ENCODE results near the gene GPR45. TPM values are rescaled to one million over a fixed set of nuclear protein-coding genes. Genes with fewer than 3 reads are reported as not detected.

The GPR45 gene
- total RNA-seq, 1 experiment from 2014 or later, result not detected

GRCh38 chr2:105278654-105279053 lies 37.1 kb downstream of the GPR45 start:
- Histone ChIP-seq H2AFZ (ENCODE audit: low read length) (no peak overlapping the region), H3K9me3 (ENCODE audit: low read length) (no peaks in the 10 kb centered on the region), H3K4me3 (ENCODE audit: low read length) (no peak overlapping the region), H3K27me3 (ENCODE audit: low read length) (no peaks in the 10 kb centered on the region), H3K79me2 (ENCODE audit: low read length) (peaks cover 29% of the 10 kb centered on the region), H3K4me1 (ENCODE audit: low read length) (no peaks in the 10 kb centered on the region), H4K20me1 (ENCODE audit: insufficient read depth, low read depth, low read length) (peaks cover 9% of the 10 kb centered on the region; the same call in 1 of the 2 replicates), H3K9me2 (replicated peaks; ENCODE audit: insufficient read depth, low read length) (no peaks in the 10 kb centered on the region), H3K36me3 (ENCODE audit: insufficient read depth, low read length) (peaks cover 50% of the 10 kb centered on the region; the same call in 1 of the 2 replicates), H3K4me2 (ENCODE audit: low read depth, low read length, poor library complexity, severe bottlenecking) (no peak overlapping the region), H3K27ac (ENCODE audit: low read length) (no peak overlapping the region), H3K9ac (ENCODE audit: low read length) (no peak overlapping the region)
- DNase-seq, result no peak

- no peaks in the 10 kb centered on the region for H3K9me3 ChIP-seq (ENCODE audit: low read length)
- H2AFZ ChIP-seq (ENCODE audit: low read length), result no peak overlapping the region
- no peak for DNase-seq
- no peak overlapping the region for H3K4me2 ChIP-seq (ENCODE audit: low read depth, low read length, poor library complexity, severe bottlenecking)
- no peaks in the 10 kb centered on the region for H3K9me2 ChIP-seq (replicated peaks; ENCODE audit: insufficient read depth, low read length)
- H3K79me2 ChIP-seq (ENCODE audit: low read length), result peaks cover 30% of the 10 kb centered on the region
- no peak overlapping the region for H3K4me3 ChIP-seq (ENCODE audit: low read length)
- H4K20me1 ChIP-seq (ENCODE audit: insufficient read depth, low read depth, low read length), result peaks cover 9% of the 10 kb centered on the region; the same call in 1 of the 2 replicates
- H3K9ac ChIP-seq (ENCODE audit: low read length), result no peak overlapping the region
- H3K4me1 ChIP-seq (ENCODE audit: low read length), result no peaks in the 10 kb centered on the region
- H3K27me3 ChIP-seq (ENCODE audit: low read length), result no peaks in the 10 kb centered on the region
- H3K36me3 ChIP-seq (ENCODE audit: insufficient read depth, low read length), result peaks cover 46% of the 10 kb centered on the region; the same call in 1 of the 2 replicates
- no peak overlapping the region for H3K27ac ChIP-seq (ENCODE audit: low read length)
Measured at GRCh38 chr2:105279126-105279525, 37.6 kb downstream of the GPR45 start.

- no peaks in the 10 kb centered on the region for H3K9me2 ChIP-seq (replicated peaks; ENCODE audit: insufficient read depth, low read length)
- H3K36me3 ChIP-seq (ENCODE audit: insufficient read depth, low read length), result peaks cover 35% of the 10 kb centered on the region; the same call in 1 of the 2 replicates
- H3K27ac ChIP-seq (ENCODE audit: low read length), result no peak overlapping the region
- H3K4me2 ChIP-seq (ENCODE audit: low read depth, low read length, poor library complexity, severe bottlenecking), result no peak overlapping the region
- H3K27me3 ChIP-seq (ENCODE audit: low read length), result no peaks in the 10 kb centered on the region
- peaks cover 35% of the 10 kb centered on the region for H3K79me2 ChIP-seq (ENCODE audit: low read length)
- no peaks in the 10 kb centered on the region for H3K4me1 ChIP-seq (ENCODE audit: low read length)
- H3K4me3 ChIP-seq (ENCODE audit: low read length), result no peak overlapping the region
- peaks cover 5% of the 10 kb centered on the region; the same call in 1 of the 2 replicates for H4K20me1 ChIP-seq (ENCODE audit: insufficient read depth, low read depth, low read length)
- H3K9ac ChIP-seq (ENCODE audit: low read length), result no peak overlapping the region
- no peak for DNase-seq
- no peaks in the 10 kb centered on the region for H3K9me3 ChIP-seq (ENCODE audit: low read length)
- no peak overlapping the region for H2AFZ ChIP-seq (ENCODE audit: low read length)
Measured at GRCh38 chr2:105280281-105280680, 38.7 kb downstream of the GPR45 start.

GRCh38 chr2:105283532-105283931 lies 42.0 kb downstream of the GPR45 start:
- Histone ChIP-seq H3K36me3 (ENCODE audit: insufficient read depth, low read length) (peaks cover 36% of the 10 kb centered on the region; the same call in 1 of the 2 replicates), H2AFZ (ENCODE audit: low read length) (no peak overlapping the region), H3K4me1 (ENCODE audit: low read length) (no peaks in the 10 kb centered on the region; the same call in 1 of the 2 replicates), H3K4me3 (ENCODE audit: low read length) (no peak overlapping the region), H4K20me1 (ENCODE audit: insufficient read depth, low read depth, low read length) (peaks cover 14% of the 10 kb centered on the region), H3K79me2 (ENCODE audit: low read length) (peaks cover 62% of the 10 kb centered on the region), H3K9me3 (ENCODE audit: low read length) (no peaks in the 10 kb centered on the region), H3K27ac (ENCODE audit: low read length) (no peak overlapping the region), H3K9me2 (replicated peaks; ENCODE audit: insufficient read depth, low read length) (no peaks in the 10 kb centered on the region), H3K9ac (ENCODE audit: low read length) (no peak overlapping the region), H3K27me3 (ENCODE audit: low read length) (no peaks in the 10 kb centered on the region), H3K4me2 (ENCODE audit: low read depth, low read length, poor library complexity, severe bottlenecking) (no peak overlapping the region)
- DNase-seq, result no peak

DNA sequence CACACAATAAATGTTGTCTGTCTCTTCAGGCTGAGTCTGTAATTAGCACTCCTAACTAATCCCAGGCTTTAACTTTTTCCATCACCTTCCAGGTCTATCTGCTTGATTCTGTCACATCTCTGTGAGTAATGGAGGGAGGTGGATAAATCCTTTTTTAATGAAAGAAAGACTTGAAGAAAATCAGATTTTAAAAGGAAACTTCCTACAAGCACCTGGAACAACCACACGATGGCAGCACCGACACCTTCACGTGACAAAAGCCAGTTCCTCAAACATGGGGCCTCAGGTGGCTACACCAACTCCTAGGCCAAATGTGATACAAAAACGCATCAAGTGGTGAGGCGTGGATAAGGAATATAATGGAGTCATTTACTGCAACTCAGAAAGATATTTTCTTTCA lies 46.1 kb downstream of the GPR45 start:
- DNase-seq, result peak; percentile 78
- Histone ChIP-seq H3K27ac (ENCODE audit: low read length) (no peak overlapping the region), H3K9ac (ENCODE audit: low read length) (no peak overlapping the region), H3K27me3 (ENCODE audit: low read length) (no peaks in the 10 kb centered on the region), H3K36me3 (ENCODE audit: insufficient read depth, low read length) (peaks cover 42% of the 10 kb centered on the region; the same call in 1 of the 2 replicates), H3K79me2 (ENCODE audit: low read length) (peaks cover 64% of the 10 kb centered on the region), H3K4me2 (ENCODE audit: low read depth, low read length, poor library complexity, severe bottlenecking) (no peak overlapping the region), H3K9me2 (replicated peaks; ENCODE audit: insufficient read depth, low read length) (no peaks in the 10 kb centered on the region), H2AFZ (ENCODE audit: low read length) (no peak overlapping the region), H3K4me3 (ENCODE audit: low read length) (no peak overlapping the region), H3K9me3 (ENCODE audit: low read length) (no peaks in the 10 kb centered on the region), H3K4me1 (ENCODE audit: low read length) (no peaks in the 10 kb centered on the region; the same call in 1 of the 2 replicates), H4K20me1 (ENCODE audit: insufficient read depth, low read depth, low read length) (peaks cover 9% of the 10 kb centered on the region)

DNA sequence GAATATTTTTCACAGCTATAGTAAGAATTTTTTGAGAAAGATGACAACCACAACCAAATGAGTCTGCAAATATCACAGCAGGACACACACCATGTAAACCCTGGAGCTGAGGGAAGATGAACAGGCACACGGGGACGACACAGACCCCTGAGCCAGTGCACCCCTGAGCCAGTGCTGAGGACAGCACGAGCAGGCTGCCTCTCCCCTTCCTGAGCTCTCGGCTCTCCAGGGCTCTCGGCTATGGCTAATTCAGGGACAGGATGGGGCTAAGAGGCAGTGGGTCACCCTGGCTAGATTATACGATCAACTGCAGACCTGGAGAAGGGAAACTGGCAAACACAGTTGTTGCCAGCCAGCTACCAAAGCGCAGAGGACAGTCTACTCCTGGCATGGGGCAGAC lies 46.6 kb downstream of the GPR45 start:
- peaks cover 39% of the 10 kb centered on the region; the same call in 1 of the 2 replicates for H3K36me3 ChIP-seq (ENCODE audit: insufficient read depth, low read length)

GRCh38 chr2:105290981-105291660 lies 49.6 kb downstream of the GPR45 start:
- peaks cover 68% of the 10 kb centered on the region for H3K79me2 ChIP-seq (ENCODE audit: low read length)
- H3K36me3 ChIP-seq (ENCODE audit: insufficient read depth, low read length), result peaks cover 50% of the 10 kb centered on the region; the same call in 1 of the 2 replicates
- no peaks in the 10 kb centered on the region for H3K9me2 ChIP-seq (replicated peaks; ENCODE audit: insufficient read depth, low read length)
- H4K20me1 ChIP-seq (ENCODE audit: insufficient read depth, low read depth, low read length), result peaks cover 9% of the 10 kb centered on the region
- no peaks in the 10 kb centered on the region; the same call in 1 of the 2 replicates for H3K4me1 ChIP-seq (ENCODE audit: low read length)
- DNase-seq, result no peak
- no peaks in the 10 kb centered on the region for H3K27me3 ChIP-seq (ENCODE audit: low read length)
- no peak overlapping the region for H3K4me3 ChIP-seq (ENCODE audit: low read length)
- H3K9ac ChIP-seq (ENCODE audit: low read length), result no peak overlapping the region
- H3K27ac ChIP-seq (ENCODE audit: low read length), result no peak overlapping the region
- H2AFZ ChIP-seq (ENCODE audit: low read length), result no peak overlapping the region
- no peaks in the 10 kb centered on the region for H3K9me3 ChIP-seq (ENCODE audit: low read length)
- H3K4me2 ChIP-seq (ENCODE audit: low read depth, low read length, poor library complexity, severe bottlenecking), result no peak overlapping the region

More for the DNA sequence above, 46.6 kb downstream of the GPR45 start:
- H4K20me1 ChIP-seq (ENCODE audit: insufficient read depth, low read depth, low read length), result peaks cover 9% of the 10 kb centered on the region
- H3K27ac ChIP-seq (ENCODE audit: low read length), result no peak overlapping the region
- peaks cover 64% of the 10 kb centered on the region for H3K79me2 ChIP-seq (ENCODE audit: low read length)
- H3K9me2 ChIP-seq (replicated peaks; ENCODE audit: insufficient read depth, low read length), result no peaks in the 10 kb centered on the region
- H2AFZ ChIP-seq (ENCODE audit: low read length), result no peak overlapping the region
- H3K27me3 ChIP-seq (ENCODE audit: low read length), result no peaks in the 10 kb centered on the region
- no peaks in the 10 kb centered on the region for H3K9me3 ChIP-seq (ENCODE audit: low read length)
- H3K9ac ChIP-seq (ENCODE audit: low read length), result no peak overlapping the region
- H3K4me1 ChIP-seq (ENCODE audit: low read length), result no peaks in the 10 kb centered on the region; the same call in 1 of the 2 replicates
- H3K4me3 ChIP-seq (ENCODE audit: low read length), result no peak overlapping the region
- no peak overlapping the region for H3K4me2 ChIP-seq (ENCODE audit: low read depth, low read length, poor library complexity, severe bottlenecking)
- DNase-seq, result no peak

- Histone ChIP-seq H3K27me3 (ENCODE audit: low read length) (no peaks in the 10 kb centered on the region), H3K36me3 (ENCODE audit: insufficient read depth, low read length) (peaks cover 47% of the 10 kb centered on the region; the same call in 1 of the 2 replicates), H3K79me2 (ENCODE audit: low read length) (peaks cover 60% of the 10 kb centered on the region), H4K20me1 (ENCODE audit: insufficient read depth, low read depth, low read length) (peaks cover 5% of the 10 kb centered on the region; the same call in 1 of the 2 replicates), H3K9me3 (ENCODE audit: low read length) (no peaks in the 10 kb centered on the region), H3K9ac (ENCODE audit: low read length) (no peak overlapping the region), H3K4me3 (ENCODE audit: low read length) (no peak overlapping the region), H3K4me1 (ENCODE audit: low read length) (no peaks in the 10 kb centered on the region; the same call in 1 of the 2 replicates), H3K9me2 (replicated peaks; ENCODE audit: insufficient read depth, low read length) (no peaks in the 10 kb centered on the region), H3K27ac (ENCODE audit: low read length) (no peak overlapping the region), H3K4me2 (ENCODE audit: low read depth, low read length, poor library complexity, severe bottlenecking) (no peak overlapping the region), H2AFZ (ENCODE audit: low read length) (no peak overlapping the region)
- DNase-seq, result no peak
Measured at GRCh38 chr2:105291981-105292380, 50.4 kb downstream of the GPR45 start.
